B cell (primary cell): ENCODE measurements around the gene HMGCL. TPM values are rescaled to one million over a fixed set of nuclear protein-coding genes. Genes with fewer than 3 reads are reported as not detected.
"Not testable (repeated sequence)": the region's sequence is repeated elsewhere in the genome, so short reads cannot be mapped to it uniquely, and the experiment has no call there.

Experiments used
- ATAC-seq: fragments of 200-7000 bp; cut with Tn5 transposase; one replicate; pipeline ENCODE4 v1.10.0; 2021; ENCODE audit warnings: low read depth, mild to moderate bottlenecking, moderate number of reproducible peaks, moderate library complexity
- CTCF ChIA-PET: fragments of 350-600 bp; sonication (Branson Sonifier 250); formaldehyde crosslinking; loops from one replicate; lab custom pipeline; 2021; ENCODE audit warnings: antibody characterized with exemption, inconsistent platforms; lab: Charles Lee
- POLR2A ChIA-PET: fragments of 350-600 bp; sonication (Branson Sonifier 250); formaldehyde crosslinking; loops from one replicate; lab custom pipeline; 2021; ENCODE audit warnings: antibody characterized with exemption; lab: Charles Lee
- DNase-seq: peaks from one replicate; pipeline ENCODE4 v3.0.0; 2013
- H2AFZ ChIP-seq: 2 replicates; pipeline ENCODE4 v1.6.1; 2012; ENCODE audit warnings: mild to moderate bottlenecking, low read depth, low read length; ENCODE audit not compliant: insufficient read depth, poor library complexity, severe bottlenecking
- H3K27ac ChIP-seq, 2 donors: 1 replicate in 1 of 2; 2 replicates in 1 of 2; pipeline ENCODE4 v1.5.1; 2012 to 2013; ENCODE audit warnings: low read length in 2 of 2, mild to moderate bottlenecking in 2 of 2, moderate library complexity in 1 of 2
- H3K27me3 ChIP-seq, 4 experiments: fragments of 200-600 bp in 1 of 4; sonication (generic) in 1 of 4; replicated peaks in 1 of 4; 1 replicate in 2 of 4; 2 replicates in 2 of 4; pipeline versions ENCODE4 v1.6.1 to v1.7.0; 2013 to 2016; ENCODE audit warnings: low read length in 3 of 4, mild to moderate bottlenecking in 2 of 4, mixed read lengths in 1 of 4, moderate library complexity in 1 of 4; ENCODE audit not compliant: insufficient read depth in 4 of 4, control insufficient read depth in 3 of 4; ENCODE audit errors: control extremely low read depth in 1 of 4
- H3K36me3 ChIP-seq, 2 experiments: replicated peaks in 1 of 2; 1 replicate in 1 of 2; 2 replicates in 1 of 2; pipeline versions ENCODE4 v1.6.1 to v1.7.1; 2013; ENCODE audit warnings: low read length in 1 of 2; ENCODE audit not compliant: insufficient read depth in 2 of 2, control insufficient read depth in 1 of 2; ENCODE audit errors: control extremely low read depth in 1 of 2, extremely low read depth in 1 of 2
- H3K4me1 ChIP-seq, 2 donors: fragments of 200-600 bp in 1 of 2; sonication (generic) in 1 of 2; 1 replicate in 1 of 2; 2 replicates in 1 of 2; pipeline versions ENCODE4 v1.5.1 to v1.6.1; 2013 to 2017; ENCODE audit warnings: low read length in 2 of 2; ENCODE audit not compliant: control insufficient read depth in 2 of 2, insufficient read depth in 2 of 2
- H3K4me2 ChIP-seq: replicated peaks from 2 replicates; pipeline ENCODE3; 2012; ENCODE audit warnings: mild to moderate bottlenecking, low read depth, low read length; ENCODE audit not compliant: poor library complexity, severe bottlenecking
- H3K4me3 ChIP-seq, 5 experiments: fragments of 200-600 bp in 1 of 5; sonication (generic) in 1 of 5; 1 replicate in 3 of 5; 2 replicates in 2 of 5; pipeline versions ENCODE4 v1.5.1 to v1.7.0; 2011 to 2016; ENCODE audit warnings: low read length in 4 of 5, mild to moderate bottlenecking in 4 of 5, low read depth in 2 of 5, control low read depth in 1 of 5, moderate library complexity in 1 of 5; ENCODE audit not compliant: insufficient read depth in 1 of 5; ENCODE audit errors: control extremely low read depth in 1 of 5, extremely low read depth in 1 of 5
- H3K79me2 ChIP-seq: fragments of 200-600 bp; sonication (generic); one replicate; pipeline ENCODE4 v1.6.0; 2016; ENCODE audit warnings: low read length; ENCODE audit not compliant: control insufficient read depth, insufficient read depth
- H3K9ac ChIP-seq: fragments of 200-600 bp; sonication (generic); 2 replicates; pipeline ENCODE4 v1.6.1; 2017; ENCODE audit warnings: mild to moderate bottlenecking, low read length, moderate library complexity
- H3K9me3 ChIP-seq, 3 donors: one replicate each; pipeline versions ENCODE4 v1.6.1 to v1.7.1; 2013; ENCODE audit warnings: low read length in 2 of 3; ENCODE audit not compliant: control insufficient read depth in 2 of 3, insufficient read depth in 1 of 3; ENCODE audit errors: control extremely low read depth in 1 of 3
- H4K20me1 ChIP-seq: 2 replicates; pipeline ENCODE4 v1.6.0; 2012; ENCODE audit warnings: mild to moderate bottlenecking, low read length; ENCODE audit not compliant: insufficient read depth, control insufficient read depth, poor library complexity, severe bottlenecking
- H3K27ac Mint-ChIP-seq: one replicate; pipeline ENCODE4 v1.8.0; 2021; ENCODE audit warnings: mixed read lengths
- H3K27me3 Mint-ChIP-seq: one replicate; pipeline ENCODE4 v1.8.0; 2021; ENCODE audit warnings: mixed read lengths
- H3K4me1 Mint-ChIP-seq: one replicate; pipeline ENCODE4 v1.8.0; 2021; ENCODE audit warnings: mixed read lengths
- H3K4me3 Mint-ChIP-seq: one replicate; pipeline ENCODE4 v1.8.0; 2021; ENCODE audit warnings: mixed read lengths
- H3K9me3 Mint-ChIP-seq: one replicate; pipeline ENCODE4 v1.8.0; 2022; ENCODE audit warnings: mixed read lengths; ENCODE audit not compliant: insufficient read depth
- CTCF ChIP-seq: fragments of 200-600 bp; IDR thresholded peaks from one replicate; pipeline ENCODE4 v1.8.0; 2022; ENCODE audit warnings: antibody characterized with exemption, mild to moderate bottlenecking
- EZH2 ChIP-seq: IDR thresholded peaks from 2 replicates; pipeline ENCODE4 v1.6.1; 2012; ENCODE audit warnings: borderline replicate concordance, low read depth, mild to moderate bottlenecking, moderate library complexity, low read length; ENCODE audit not compliant: insufficient read depth, poor library complexity, severe bottlenecking
- WGBS: methylation state at CpG from one replicate; pipeline ENCODE4 v1.1.5; 2013; ENCODE audit warnings: missing lambda C conversion rate; ENCODE audit not compliant: insufficient coverage; 5-methylcytosine and 5-hydroxymethylcytosine counted together
- intact Hi-C: fragments of 100-400 bp; cut with micrococcal nuclease; formaldehyde crosslinking; loops from one replicate; pipeline ENCODE4 v1.10.0; 2022
- polyA plus RNA-seq: library from polyadenylated mRNA; depleted of rRNA; stranded (reverse); fragments of >200 nt; gene quantifications from 2 replicates; pipeline ENCODE4 v1.2.3, GENCODE V29; 2012
- total RNA-seq, 2 donors: library from RNA; stranded (reverse); fragments of 120-200 nt in 1 of 2; gene quantifications; 1 replicate in 1 of 2; 2 replicates in 1 of 2; pipeline versions ENCODE4 v1.2.3 to v1.2.4, GENCODE V29; 2013 to 2022

HMGCL gene
- total and polyA plus RNA-seq, 2 donors (not counting 1 experiment from before 2014, with no cell fraction given), result 18.5 to 35.9 TPM

- H3K9me3 Mint-ChIP-seq, result no peaks in the 10 kb centered on the region
Observed at GRCh38 chr1:23836037-23836436, 10.8 kb upstream of the HMGCL start.

GRCh38 chr1:23834156-23834555 is 8.9 kb upstream of the HMGCL start:
- H3K4me1 ChIP-seq, H3K9me3 ChIP-seq, ATAC-seq, intact Hi-C loops, DNase-seq, H3K36me3 ChIP-seq, H4K20me1 ChIP-seq, H3K27me3 ChIP-seq, H3K79me2 ChIP-seq, H3K27ac ChIP-seq, H3K27me3 Mint-ChIP-seq, H3K9me3 Mint-ChIP-seq, H3K4me3 ChIP-seq, H3K27ac Mint-ChIP-seq, H3K4me3 Mint-ChIP-seq, H3K9ac ChIP-seq, H2AFZ ChIP-seq, H3K4me2 ChIP-seq: not testable (repeated sequence)
- POLR2A ChIA-PET, result interaction anchor here (0.8 kb wide), 1 partner anchor 9 kb away, joined by 3 read pairs; the partner anchor contains the start of gene HMGCL
- H3K4me1 Mint-ChIP-seq, result peaks cover 11% of the 10 kb centered on the region
- CTCF ChIA-PET, result interaction anchor here (0.9 kb wide), 1 partner anchor 23 kb away, joined by 4 read pairs; no protein-coding TSS in a partner anchor
- WGBS, result 89% methylated on average over 3 of the region's 6 CpGs

More at GRCh38 chr1:23836037-23836436, 10.8 kb upstream of the HMGCL start:
- H3K27ac Mint-ChIP-seq, result no peak overlapping the region
- H3K27me3 Mint-ChIP-seq, result no peaks in the 10 kb centered on the region
- H3K9ac ChIP-seq, result no peak overlapping the region
- no peak overlapping the region for H3K4me3 Mint-ChIP-seq
- no peaks in the 10 kb centered on the region for H3K36me3 ChIP-seq
- H3K4me1 ChIP-seq, result peaks cover 6 to 7% of the 10 kb centered on the region in 2 donors
- intact Hi-C loops, result no loop called here
- ATAC-seq (no peak), DNase-seq (no peak)
- no peaks in the 10 kb centered on the region for H3K79me2 ChIP-seq
- no CpG with 5 or more reads among the region's 3 CpGs for WGBS
- H3K4me2 ChIP-seq, result no peak overlapping the region
- POLR2A ChIA-PET, result interaction anchor here (0.7 kb wide), 1 partner anchor 29 kb away, joined by 5 read pairs; no protein-coding TSS in a partner anchor
- CTCF ChIA-PET, result no interaction called here
- H4K20me1 ChIP-seq, result no peaks in the 10 kb centered on the region
- no peaks in the 10 kb centered on the region for H3K27me3 ChIP-seq
- H3K4me1 Mint-ChIP-seq, result peaks cover 11% of the 10 kb centered on the region
- no peak overlapping the region for H3K4me3 ChIP-seq
- H3K27ac ChIP-seq, result no peak overlapping the region
- H2AFZ ChIP-seq, result no peak overlapping the region
- no peak for TF ChIP-seq CTCF
- no peak for TF ChIP-seq EZH2
- H3K9me3 ChIP-seq, result no peaks in the 10 kb centered on the region
